Epithelial cell of prostate (primary cell): Measurements from ENCODE around the gene ANKRD13C.
A peak's percentile ranks its signal among the peaks of the same experiment; 100 is the strongest.

Experiments
- DNase-seq: peaks from one replicate; pipeline ENCODE4 v3.0.0-alpha.2; 2011; ENCODE audit warnings: low read depth, low spot score
- H3K27ac ChIP-seq: fragments of 450-650 bp; 2 replicates; pipeline ENCODE4 v1.5.1; 2017; ENCODE audit warnings: mild to moderate bottlenecking

ANKRD13C gene

DNA sequence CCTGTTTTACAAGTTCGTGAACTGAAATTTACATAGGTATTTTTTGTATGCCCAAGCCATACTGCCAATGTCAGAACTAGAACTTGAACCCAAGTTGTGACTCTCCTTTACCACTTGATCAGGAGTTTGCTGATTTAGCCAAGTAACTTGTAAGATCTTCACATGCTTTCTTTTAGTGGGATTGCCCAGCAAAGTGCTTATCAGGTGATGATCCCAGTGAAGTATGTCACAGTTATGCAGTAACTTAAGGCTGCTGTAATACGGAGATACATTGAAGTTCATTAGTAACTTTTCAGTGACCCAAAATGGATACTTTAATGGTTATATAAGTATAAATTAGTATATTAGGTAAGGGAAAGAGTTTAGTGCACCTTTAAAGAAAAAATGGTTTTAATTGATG lies 129.6 kb downstream of the ANKRD13C start:
- DNase-seq, result no peak
- H3K27ac ChIP-seq, result no peak overlapping the region

DNA sequence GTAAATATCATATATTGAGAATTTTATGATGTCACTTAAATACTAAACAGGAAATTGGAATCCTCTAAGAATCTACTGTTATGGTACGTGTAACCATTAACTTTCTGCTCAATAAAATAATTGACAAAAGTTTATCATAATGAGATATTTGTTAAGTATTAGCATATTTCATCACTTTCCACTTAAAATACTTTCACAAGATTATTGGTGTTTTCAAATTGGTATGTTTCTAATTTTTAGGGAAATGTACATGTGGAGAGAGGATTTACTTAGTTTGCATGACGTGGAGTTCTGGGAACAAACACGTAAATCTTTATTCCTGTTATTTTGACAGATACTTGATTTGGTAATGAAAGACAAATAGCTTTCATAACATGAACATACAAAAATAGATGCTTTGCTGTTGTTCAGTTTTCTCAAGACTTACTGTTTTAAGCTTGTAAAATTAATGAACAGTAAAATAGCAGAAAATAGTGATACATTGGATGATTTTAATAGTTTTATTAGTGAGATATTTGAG lies 131.7 kb downstream of the ANKRD13C start:
- DNase-seq, result no peak
- H3K27ac ChIP-seq, result peak overlapping the region; percentile 94

DNA sequence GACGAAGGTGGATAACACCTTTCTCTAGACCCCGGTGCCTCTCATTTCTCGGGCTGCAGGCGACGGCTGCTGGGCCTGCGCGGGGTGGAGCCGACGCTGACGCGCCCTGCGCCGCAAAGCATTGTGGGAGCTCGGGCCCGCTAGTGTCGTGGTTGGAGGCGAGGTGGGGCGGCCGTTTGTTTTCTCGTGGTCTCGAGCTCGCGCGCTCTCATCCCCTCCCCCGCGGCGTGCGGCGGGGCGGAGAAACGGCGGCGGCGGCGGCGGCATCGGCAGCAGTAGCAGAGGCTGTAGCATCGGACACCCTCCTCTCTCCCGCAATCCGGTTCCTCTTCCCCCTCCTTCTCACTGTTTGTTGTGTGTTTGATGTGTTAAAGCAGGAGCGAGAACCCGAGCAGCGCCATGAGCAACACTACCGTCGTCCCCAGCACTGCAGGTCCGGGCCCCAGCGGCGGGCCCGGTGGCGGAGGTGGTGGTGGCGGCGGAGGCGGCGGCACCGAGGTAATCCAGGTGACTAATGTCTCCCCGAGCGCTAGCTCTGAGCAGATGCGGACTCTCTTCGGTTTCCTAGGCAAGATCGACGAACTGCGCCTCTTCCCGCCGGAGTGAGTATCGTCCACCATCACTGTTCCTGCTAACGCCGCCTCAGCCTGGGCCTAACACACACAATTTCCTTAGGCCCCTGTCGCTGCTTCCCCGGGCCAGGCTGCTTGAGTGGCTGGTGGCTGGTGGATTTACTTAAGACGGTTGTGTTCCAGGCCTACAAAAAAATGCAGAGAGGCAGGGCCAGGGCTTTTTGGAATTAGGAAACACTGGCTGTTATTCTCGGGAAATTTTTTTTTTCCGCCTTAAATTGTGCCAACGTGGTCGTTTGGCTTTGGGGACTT lies 133.0 kb downstream of the ANKRD13C start, which contains the start of gene SRSF11:
Gene SRSF11 (plus strand): TSS at position 143 of the 884 bp plus-strand sequence. CDS start 257 bp downstream, at position 400.
- peak; percentile 58 for DNase-seq

DNA sequence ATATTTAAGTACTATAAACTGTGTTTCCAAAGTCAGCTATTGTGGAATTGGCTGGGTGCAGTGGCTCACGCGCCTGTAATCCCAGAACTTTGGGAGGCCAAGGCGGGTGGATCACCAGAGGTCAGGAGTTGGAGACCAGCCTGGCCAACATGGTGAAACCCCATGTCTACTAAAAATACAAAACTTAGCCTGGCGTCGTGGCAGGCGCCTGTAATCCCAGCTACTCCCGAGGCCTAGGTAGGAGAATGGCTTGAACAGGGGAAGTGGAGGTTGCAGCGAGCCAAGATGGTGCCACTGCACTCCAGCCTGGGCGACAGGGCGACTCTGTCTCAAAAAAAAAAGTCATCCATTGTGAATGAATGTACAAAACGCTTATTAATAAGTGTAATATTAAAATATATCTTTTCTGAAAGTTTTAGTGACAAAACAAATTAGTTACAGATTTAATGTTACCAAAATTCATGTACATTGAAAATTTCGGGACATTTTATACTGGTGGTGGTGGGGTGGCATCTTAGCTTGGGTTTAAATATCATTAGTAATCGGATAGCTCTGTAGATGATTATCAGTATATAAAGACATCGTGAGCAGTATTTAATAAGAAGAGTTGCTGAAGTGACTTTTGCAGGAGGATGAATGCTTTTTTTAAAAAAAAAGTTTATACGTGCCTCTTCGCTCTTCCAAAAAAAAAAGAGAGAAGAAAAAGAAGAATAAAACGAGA lies 133.8 kb downstream of the ANKRD13C start:
- H3K27ac ChIP-seq, result peak overlapping the region; percentile 94
- DNase-seq, result no peak

More for the DNA sequence above, 133.0 kb downstream of the ANKRD13C start, which contains the start of gene SRSF11:
- peak within 1 kb of the TSS; percentile 94 for H3K27ac ChIP-seq

GRCh38 chr1:70220015-70220414 lies 134.5 kb downstream of the ANKRD13C start:
- DNase-seq, result no peak
- peak overlapping the region; percentile 94 for H3K27ac ChIP-seq

GRCh38 chr1:70211541-70211940 lies 143.0 kb downstream of the ANKRD13C start:
- H3K27ac ChIP-seq, result no peak overlapping the region
- DNase-seq, result no peak

DNA sequence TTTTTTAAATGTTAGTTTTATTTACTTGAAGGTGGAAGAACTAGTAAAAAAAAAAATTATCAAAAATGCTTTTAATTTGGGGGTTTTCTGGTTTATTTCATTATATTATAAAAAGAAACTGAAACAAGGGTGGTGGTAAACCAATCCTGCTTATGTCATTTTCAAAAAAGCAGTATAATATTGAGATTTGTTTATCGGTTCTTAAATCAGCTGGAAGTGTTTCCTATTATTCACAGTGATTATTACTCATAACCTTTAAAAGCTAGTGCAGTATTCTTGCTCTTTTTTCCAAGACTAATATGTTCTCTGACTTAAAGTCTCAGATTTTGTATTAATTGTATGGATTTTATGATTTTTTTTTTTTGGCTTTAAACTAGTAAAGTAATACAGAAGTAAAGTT lies 143.7 kb downstream of the ANKRD13C start:
- H3K27ac ChIP-seq, result no peak overlapping the region
- no peak for DNase-seq
